Muscle layer of colon (tissue), 2 donors: ENCODE data around the gene KCNMA1.

ENCODE experiments used
- H3K27ac ChIP-seq: one replicate; pipeline ENCODE4 v1.7.0; 2013; ENCODE audit warnings: low read depth, mild to moderate bottlenecking, low read length, moderate library complexity
- H3K27me3 ChIP-seq, 2 donors: one replicate each; pipeline ENCODE4 v1.7.0; 2013; ENCODE audit warnings: low read length in 2 of 2, mild to moderate bottlenecking in 2 of 2; ENCODE audit not compliant: insufficient read depth in 2 of 2, control insufficient read depth in 1 of 2
- H3K36me3 ChIP-seq: one replicate; pipeline ENCODE4 v1.7.0; 2013; ENCODE audit warnings: mild to moderate bottlenecking, low read length; ENCODE audit not compliant: insufficient read depth
- H3K4me1 ChIP-seq: one replicate; pipeline ENCODE4 v1.7.0; 2013; ENCODE audit warnings: mild to moderate bottlenecking, low read length; ENCODE audit not compliant: insufficient read depth
- H3K4me3 ChIP-seq, 2 donors: one replicate each; pipeline ENCODE4 v1.7.0; 2013; ENCODE audit warnings: low read length in 2 of 2, low read depth in 1 of 2, mild to moderate bottlenecking in 1 of 2, moderate library complexity in 1 of 2
- H3K9ac ChIP-seq: one replicate; pipeline ENCODE4 v1.7.0; 2013; ENCODE audit warnings: low read length
- H3K9me3 ChIP-seq: one replicate; pipeline ENCODE4 v1.7.0; 2013; ENCODE audit warnings: mild to moderate bottlenecking, low read length
- donor health status: abdominal sarcoma.
- donor health status: Adenocarcinoma of cecum.

The KCNMA1 gene

GRCh38 chr10:77164616-77165311 is 472.8 kb downstream of the KCNMA1 start:
- H3K9me3 ChIP-seq = no peaks in the 10 kb centered on the region
- H3K27me3 ChIP-seq = no peaks in the 10 kb centered on the region
- no peak overlapping the region for H3K4me3 ChIP-seq
- peak overlapping the region; percentile 24 for H3K27ac ChIP-seq
- H3K4me1 ChIP-seq = peaks cover 20% of the 10 kb centered on the region
- H3K36me3 ChIP-seq = no peaks in the 10 kb centered on the region
- H3K9ac ChIP-seq = no peak overlapping the region

GRCh38 chr10:77163670-77164348 is 473.8 kb downstream of the KCNMA1 start:
- peaks cover 29% of the 10 kb centered on the region for H3K4me1 ChIP-seq
- no peak overlapping the region for H3K9ac ChIP-seq
- H3K4me3 ChIP-seq = no peak overlapping the region
- peak overlapping the region; percentile 3 for H3K27ac ChIP-seq
- no peaks in the 10 kb centered on the region for H3K27me3 ChIP-seq
- no peaks in the 10 kb centered on the region for H3K36me3 ChIP-seq
- H3K9me3 ChIP-seq = no peaks in the 10 kb centered on the region

- Histone ChIP-seq H3K36me3 (no peaks in the 10 kb centered on the region), H3K27me3 (no peaks in the 10 kb centered on the region), H3K4me1 (peaks cover 33% of the 10 kb centered on the region), H3K9me3 (no peaks in the 10 kb centered on the region), H3K27ac (no peak overlapping the region), H3K4me3 (no peak overlapping the region), H3K9ac (no peak overlapping the region)
Measured at GRCh38 chr10:77162697-77163096, 474.9 kb downstream of the KCNMA1 start.

- H3K27me3 ChIP-seq = no peaks in the 10 kb centered on the region
- no peak overlapping the region for H3K4me3 ChIP-seq
- peaks cover 41% of the 10 kb centered on the region for H3K4me1 ChIP-seq
- H3K9me3 ChIP-seq = no peaks in the 10 kb centered on the region
- no peak overlapping the region for H3K9ac ChIP-seq
- H3K27ac ChIP-seq = no peak overlapping the region
- H3K36me3 ChIP-seq = no peaks in the 10 kb centered on the region
Measured at GRCh38 chr10:77160679-77161078, 476.9 kb downstream of the KCNMA1 start.

GRCh38 chr10:77159538-77160110 is 478.0 kb downstream of the KCNMA1 start:
- Histone ChIP-seq H3K36me3 (no peaks in the 10 kb centered on the region), H3K9ac (no peak overlapping the region), H3K9me3 (no peaks in the 10 kb centered on the region), H3K27ac (no peak overlapping the region), H3K4me1 (peaks cover 41% of the 10 kb centered on the region), H3K27me3 (no peaks in the 10 kb centered on the region), H3K4me3 (no peak overlapping the region)

- no peak overlapping the region for H3K9ac ChIP-seq
- H3K4me1 ChIP-seq = peaks cover 40% of the 10 kb centered on the region
- no peak overlapping the region for H3K4me3 ChIP-seq
- H3K27ac ChIP-seq = no peak overlapping the region
- no peaks in the 10 kb centered on the region for H3K27me3 ChIP-seq
- no peaks in the 10 kb centered on the region for H3K9me3 ChIP-seq
- no peaks in the 10 kb centered on the region for H3K36me3 ChIP-seq
Measured at GRCh38 chr10:77158666-77159065, 478.9 kb downstream of the KCNMA1 start.

- H3K9ac ChIP-seq = no peak overlapping the region
- no peak overlapping the region for H3K4me3 ChIP-seq
- H3K36me3 ChIP-seq = no peaks in the 10 kb centered on the region
- peaks cover 36% of the 10 kb centered on the region for H3K4me1 ChIP-seq
- no peaks in the 10 kb centered on the region for H3K27me3 ChIP-seq
- H3K9me3 ChIP-seq = no peaks in the 10 kb centered on the region
- H3K27ac ChIP-seq = no peak overlapping the region
Measured at GRCh38 chr10:77157248-77158019, 480.2 kb downstream of the KCNMA1 start.

- Histone ChIP-seq H3K4me1 (peaks cover 36% of the 10 kb centered on the region), H3K9me3 (no peaks in the 10 kb centered on the region), H3K27me3 (no peaks in the 10 kb centered on the region), H3K9ac (no peak overlapping the region), H3K27ac (no peak overlapping the region), H3K36me3 (no peaks in the 10 kb centered on the region), H3K4me3 (no peak overlapping the region)
Measured at GRCh38 chr10:77156406-77156879, 481.2 kb downstream of the KCNMA1 start.

GRCh38 chr10:77152256-77152655 is 485.4 kb downstream of the KCNMA1 start:
- H3K9me3 ChIP-seq = no peaks in the 10 kb centered on the region
- H3K4me1 ChIP-seq = peaks cover 17% of the 10 kb centered on the region
- no peaks in the 10 kb centered on the region for H3K36me3 ChIP-seq
- H3K9ac ChIP-seq = no peak overlapping the region
- H3K4me3 ChIP-seq = no peak overlapping the region
- H3K27me3 ChIP-seq = no peaks in the 10 kb centered on the region
- H3K27ac ChIP-seq = no peak overlapping the region

- no peaks in the 10 kb centered on the region for H3K27me3 ChIP-seq
- peaks cover 18% of the 10 kb centered on the region for H3K4me1 ChIP-seq
- no peak overlapping the region for H3K27ac ChIP-seq
- H3K36me3 ChIP-seq = no peaks in the 10 kb centered on the region
- no peak overlapping the region for H3K4me3 ChIP-seq
- H3K9ac ChIP-seq = no peak overlapping the region
- H3K9me3 ChIP-seq = no peaks in the 10 kb centered on the region
Measured at GRCh38 chr10:77151408-77151807, 486.2 kb downstream of the KCNMA1 start.

- Histone ChIP-seq H3K27ac (no peak overlapping the region), H3K4me3 (no peak overlapping the region), H3K4me1 (peaks cover 15% of the 10 kb centered on the region)
Measured at GRCh38 chr10:77149706-77150105, 487.9 kb downstream of the KCNMA1 start.

More at GRCh38 chr10:77149706-77150105, 487.9 kb downstream of the KCNMA1 start:
- Histone ChIP-seq H3K27me3 (no peaks in the 10 kb centered on the region), H3K9me3 (no peaks in the 10 kb centered on the region), H3K9ac (no peak overlapping the region), H3K36me3 (no peaks in the 10 kb centered on the region)
